ENCODE measurements around the gene SCAI.
"Not testable (repeated sequence)": the region's sequence is repeated elsewhere in the genome, so short reads cannot be mapped to it uniquely, and the experiment has no call there.

The SCAI gene

DNA sequence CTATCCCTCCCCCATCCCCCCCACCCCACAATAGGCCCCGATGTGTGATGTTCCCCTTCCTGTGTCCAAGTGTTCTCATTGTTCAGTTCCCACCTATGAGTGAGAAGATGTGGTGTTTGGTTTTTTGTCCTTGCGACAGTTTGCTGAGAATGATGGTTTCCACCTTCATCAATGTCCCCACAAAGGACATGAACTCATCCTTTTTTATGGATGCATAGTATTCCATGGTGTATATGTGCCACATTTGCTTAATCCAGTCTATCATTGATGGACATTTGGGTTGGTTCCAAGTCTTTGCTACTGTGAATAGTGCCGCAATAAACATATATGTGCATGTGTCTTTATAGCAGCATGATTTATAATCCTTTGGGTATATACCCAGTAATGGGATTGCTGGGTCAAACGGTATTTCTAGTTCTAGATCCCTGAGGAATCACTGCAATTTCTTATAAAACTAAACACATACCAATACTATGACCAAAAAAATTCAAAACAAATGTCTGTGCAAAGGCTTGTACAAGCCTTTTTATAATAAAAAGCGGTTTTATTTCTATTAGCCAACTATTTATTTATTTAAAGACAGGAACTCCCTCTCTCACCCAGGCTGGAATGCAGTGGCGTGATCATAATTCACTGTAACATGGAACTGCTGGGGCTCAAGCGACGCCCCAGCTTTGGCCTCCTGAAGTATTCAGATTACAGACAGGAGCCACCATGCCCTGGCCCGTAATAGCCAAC lies 183.5 kb downstream of the SCAI start:
- CTCF ChIA-PET = interaction anchor here (0.6 to 0.7 kb wide), 3 partner anchors 69 to 214 kb away, joined by 4 read pairs; no protein-coding TSS in a partner anchor
- POLR2A ChIA-PET = not testable (repeated sequence)

DNA sequence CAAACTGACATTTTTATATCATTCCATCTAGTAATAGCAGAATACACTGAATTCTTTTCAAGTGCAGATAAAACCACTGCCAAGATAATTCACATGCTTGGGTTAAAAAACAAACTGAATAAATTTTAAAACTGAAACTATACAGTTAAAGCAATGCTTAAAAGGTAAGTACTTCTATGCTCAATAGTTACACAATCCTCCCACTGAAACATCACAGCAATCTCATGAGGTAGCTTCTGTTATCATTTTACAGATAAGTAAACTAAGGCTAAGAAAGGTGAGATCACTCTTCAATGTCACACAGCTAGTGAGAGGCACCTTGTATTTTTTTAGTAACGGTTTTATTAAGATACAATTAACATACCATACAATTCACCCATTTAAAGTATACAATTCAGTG lies 189.1 kb downstream of the SCAI start:
- TF ChIP-seq ZNF660 (tag by site-specific recombination; IDR thresholded peaks at IDR 0.05) (no peak), ZNF701 (tag by site-specific recombination; IDR thresholded peaks at IDR 0.05) (no peak)
- TF ChIP-seq, protein P1, sequence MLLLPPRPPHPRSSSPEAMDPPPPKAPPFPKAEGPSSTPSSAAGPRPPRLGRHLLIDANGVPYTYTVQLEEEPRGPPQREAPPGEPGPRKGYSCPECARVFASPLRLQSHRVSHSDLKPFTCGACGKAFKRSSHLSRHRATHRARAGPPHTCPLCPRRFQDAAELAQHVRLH (tag by site-specific recombination; IDR thresholded peaks at IDR 0.05) = no peak
- TF ChIP-seq, protein P2, sequence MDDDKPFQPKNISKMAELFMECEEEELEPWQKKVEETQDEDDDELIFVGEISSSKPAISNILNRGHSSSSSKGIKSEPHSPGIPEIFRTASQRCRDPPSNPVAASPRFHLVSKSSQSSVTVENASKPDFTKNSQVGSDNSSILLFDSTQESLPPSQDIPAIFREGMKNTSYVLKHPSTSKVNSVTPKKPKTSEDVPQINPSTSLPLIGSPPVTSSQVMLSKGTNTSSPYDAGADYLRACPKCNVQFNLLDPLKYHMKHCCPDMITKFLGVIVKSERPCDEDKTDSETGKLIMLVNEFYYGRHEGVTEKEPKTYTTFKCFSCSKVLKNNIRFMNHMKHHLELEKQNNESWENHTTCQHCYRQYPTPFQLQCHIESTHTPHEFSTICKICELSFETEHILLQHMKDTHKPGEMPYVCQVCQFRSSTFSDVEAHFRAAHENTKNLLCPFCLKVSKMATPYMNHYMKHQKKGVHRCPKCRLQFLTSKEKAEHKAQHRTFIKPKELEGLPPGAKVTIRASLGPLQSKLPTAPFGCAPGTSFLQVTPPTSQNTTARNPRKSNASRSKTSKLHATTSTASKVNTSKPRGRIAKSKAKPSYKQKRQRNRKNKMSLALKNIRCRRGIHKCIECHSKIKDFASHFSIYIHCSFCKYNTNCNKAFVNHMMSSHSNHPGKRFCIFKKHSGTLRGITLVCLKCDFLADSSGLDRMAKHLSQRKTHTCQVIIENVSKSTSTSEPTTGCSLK (tag by site-specific recombination; IDR thresholded peaks at IDR 0.05) = no peak
- no peak overlapping the region for H3K4me3 ChIP-seq (ENCODE audit: low read depth, low read length)
- no peak overlapping the region for H3K27ac ChIP-seq (ENCODE audit: extremely low read depth, low read depth, low read length)
- H3K36me3 ChIP-seq (ENCODE audit: control insufficient read depth in 2 of 2, insufficient read depth in 1 of 2, low read length in 2 of 2) = no peaks in the 10 kb centered on the region; a peak in 1 of 3 replicates
- ChIA-PET POLR2A (interaction anchor here (0.6 kb wide), 2 partner anchors 45 to 188 kb away, joined by 3 to 6 read pairs; no protein-coding TSS in a partner anchor), CTCF (interaction anchor here (0.5 to 1.5 kb wide), 2 partner anchors 28 to 103 kb away, joined by 3 to 5 read pairs; no protein-coding TSS in a partner anchor)
- no peaks in the 10 kb centered on the region for H3K9me3 ChIP-seq (ENCODE audit: control insufficient read depth, insufficient read depth, low read depth, low read length)
- H3K4me1 ChIP-seq (ENCODE audit: control insufficient read depth, insufficient read depth, low read length) = no peaks in the 10 kb centered on the region

More for the DNA sequence above, 183.5 kb downstream of the SCAI start:
- H3K4me1 ChIP-seq (ENCODE audit: control insufficient read depth, insufficient read depth, low read length); H3K9me3 ChIP-seq (ENCODE audit: control insufficient read depth, insufficient read depth, low read depth, low read length); H3K27ac ChIP-seq (ENCODE audit: extremely low read depth, low read depth, low read length); H3K36me3 ChIP-seq (ENCODE audit: control insufficient read depth in 2 of 2, insufficient read depth in 1 of 2, low read length in 2 of 2); H3K4me3 ChIP-seq (ENCODE audit: low read depth, low read length): not testable (repeated sequence)
- TF ChIP-seq ZNF214 (tag by site-specific recombination; IDR thresholded peaks at IDR 0.05; ENCODE audit: borderline replicate concordance) (peak; percentile 71), ZNF146 (tag by site-specific recombination; IDR thresholded peaks at IDR 0.05) (peak; percentile 80; the same call in 1 of the 2 replicates)

DNA sequence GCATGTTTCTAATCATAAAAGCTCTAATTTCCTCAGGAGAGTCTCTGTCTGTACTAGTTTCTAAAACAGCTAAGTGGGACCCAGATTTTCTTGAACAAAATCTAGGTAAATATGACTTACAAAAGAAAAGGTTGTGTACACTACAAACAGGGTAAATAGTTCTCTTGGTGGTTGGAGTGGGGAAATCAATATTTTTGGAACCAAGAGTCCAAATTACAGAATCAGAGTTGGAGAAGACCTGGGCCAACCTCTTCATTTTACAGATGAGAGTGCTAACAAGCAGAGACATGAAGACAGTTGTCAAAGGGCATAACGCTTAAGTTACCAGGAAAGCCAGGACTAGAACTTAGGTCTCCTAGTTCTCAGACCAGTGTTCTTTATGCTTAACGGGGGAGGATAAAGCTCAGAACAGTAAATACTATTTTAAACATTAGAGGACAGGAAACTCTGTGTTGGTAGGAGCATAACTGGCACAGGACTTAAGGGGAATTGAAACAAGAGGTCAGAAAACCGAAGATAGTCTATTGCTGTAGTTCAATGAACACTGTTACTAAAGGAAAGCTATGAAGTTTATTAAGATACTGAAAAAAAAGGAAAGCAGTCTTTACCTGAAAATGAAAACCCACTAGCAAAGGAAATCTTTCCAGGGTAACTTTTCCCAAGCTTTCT lies 193.1 kb downstream of the SCAI start:
- H3K9me3 ChIP-seq (ENCODE audit: control insufficient read depth, insufficient read depth, low read depth, low read length) = no peaks in the 10 kb centered on the region
- H3K4me1 ChIP-seq (ENCODE audit: control insufficient read depth, insufficient read depth, low read length) = no peaks in the 10 kb centered on the region
- CTCF ChIA-PET = interaction anchor here (0.7 kb wide), 1 partner anchor 194 kb away, joined by 5 read pairs; no protein-coding TSS in a partner anchor
- POLR2A ChIA-PET = no interaction called here
- H3K4me3 ChIP-seq (ENCODE audit: low read depth, low read length) = no peak overlapping the region
- no peaks in the 10 kb centered on the region; a peak in 1 of 3 replicates for H3K36me3 ChIP-seq (ENCODE audit: control insufficient read depth in 2 of 2, insufficient read depth in 1 of 2, low read length in 2 of 2)
- peak; percentile 30; the same call in 1 of the 2 replicates for TF ChIP-seq ZNF660 (tag by site-specific recombination; IDR thresholded peaks at IDR 0.05)
- no peak for TF ChIP-seq ZNF16 (tag by site-specific recombination; IDR thresholded peaks at IDR 0.05; ENCODE audit: low read depth)
- H3K27ac ChIP-seq (ENCODE audit: extremely low read depth, low read depth, low read length) = no peak overlapping the region

DNA sequence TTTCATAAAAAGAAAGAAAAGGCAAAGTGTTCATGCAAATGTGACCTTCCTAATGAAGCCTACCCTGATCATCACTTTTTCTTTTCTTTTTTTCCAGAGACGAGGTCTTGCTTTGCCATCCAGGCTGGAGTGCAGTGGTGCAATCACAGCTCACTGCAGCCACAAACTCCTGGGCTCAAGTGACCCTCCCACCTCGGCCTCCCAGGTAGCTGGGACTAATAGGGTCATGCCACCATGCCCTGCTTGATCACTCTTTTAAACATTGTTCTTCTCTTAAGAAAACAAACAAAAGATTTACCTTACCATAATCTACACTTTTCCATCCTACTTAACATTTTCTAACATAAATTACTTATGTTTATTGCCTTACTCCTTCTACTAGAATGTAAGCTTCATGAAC lies 193.9 kb downstream of the SCAI start:
- no peak overlapping the region for H3K4me3 ChIP-seq (ENCODE audit: low read depth, low read length)
- TF ChIP-seq ZNF777 (tag by site-specific recombination; IDR thresholded peaks at IDR 0.05; ENCODE audit: borderline replicate concordance) (no peak), GLIS1 (tag by site-specific recombination; IDR thresholded peaks at IDR 0.05) (peak; percentile 74)
- TF ChIP-seq, protein P3, sequence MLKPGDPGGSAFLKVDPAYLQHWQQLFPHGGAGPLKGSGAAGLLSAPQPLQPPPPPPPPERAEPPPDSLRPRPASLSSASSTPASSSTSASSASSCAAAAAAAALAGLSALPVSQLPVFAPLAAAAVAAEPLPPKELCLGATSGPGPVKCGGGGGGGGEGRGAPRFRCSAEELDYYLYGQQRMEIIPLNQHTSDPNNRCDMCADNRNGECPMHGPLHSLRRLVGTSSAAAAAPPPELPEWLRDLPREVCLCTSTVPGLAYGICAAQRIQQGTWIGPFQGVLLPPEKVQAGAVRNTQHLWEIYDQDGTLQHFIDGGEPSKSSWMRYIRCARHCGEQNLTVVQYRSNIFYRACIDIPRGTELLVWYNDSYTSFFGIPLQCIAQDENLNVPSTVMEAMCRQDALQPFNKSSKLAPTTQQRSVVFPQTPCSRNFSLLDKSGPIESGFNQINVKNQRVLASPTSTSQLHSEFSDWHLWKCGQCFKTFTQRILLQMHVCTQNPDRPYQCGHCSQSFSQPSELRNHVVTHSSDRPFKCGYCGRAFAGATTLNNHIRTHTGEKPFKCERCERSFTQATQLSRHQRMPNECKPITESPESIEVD (tag by site-specific recombination; IDR thresholded peaks at IDR 0.05) = 0 out of 2 replicates have a peak, but pooled peaks have one; percentile 14
- no peaks in the 10 kb centered on the region for H3K4me1 ChIP-seq (ENCODE audit: control insufficient read depth, insufficient read depth, low read length)
- H3K36me3 ChIP-seq (ENCODE audit: control insufficient read depth in 2 of 2, insufficient read depth in 1 of 2, low read length in 2 of 2) = no peaks in the 10 kb centered on the region; a peak in 1 of 3 replicates
- CTCF ChIA-PET = interaction anchor here (0.7 kb wide), 1 partner anchor 195 kb away, joined by 5 read pairs; no protein-coding TSS in a partner anchor
- POLR2A ChIA-PET = no interaction called here
- H3K9me3 ChIP-seq (ENCODE audit: control insufficient read depth, insufficient read depth, low read depth, low read length) = no peaks in the 10 kb centered on the region
- no peak overlapping the region for H3K27ac ChIP-seq (ENCODE audit: extremely low read depth, low read depth, low read length)
